GM19438 (cell line): ENCODE data around the gene SDF2L1.
"Not testable (repeated sequence)": the region's sequence is repeated elsewhere in the genome, so short reads cannot be mapped to it uniquely, and the experiment has no call there.

ENCODE experiments used
- ATAC-seq: cut with Tn5 transposase; IDR thresholded peaks from one replicate; pipeline ENCODE4 v1.9.1; 2021; ENCODE audit warnings: low read depth; ENCODE audit not compliant: unreplicated experiment

The SDF2L1 gene

DNA sequence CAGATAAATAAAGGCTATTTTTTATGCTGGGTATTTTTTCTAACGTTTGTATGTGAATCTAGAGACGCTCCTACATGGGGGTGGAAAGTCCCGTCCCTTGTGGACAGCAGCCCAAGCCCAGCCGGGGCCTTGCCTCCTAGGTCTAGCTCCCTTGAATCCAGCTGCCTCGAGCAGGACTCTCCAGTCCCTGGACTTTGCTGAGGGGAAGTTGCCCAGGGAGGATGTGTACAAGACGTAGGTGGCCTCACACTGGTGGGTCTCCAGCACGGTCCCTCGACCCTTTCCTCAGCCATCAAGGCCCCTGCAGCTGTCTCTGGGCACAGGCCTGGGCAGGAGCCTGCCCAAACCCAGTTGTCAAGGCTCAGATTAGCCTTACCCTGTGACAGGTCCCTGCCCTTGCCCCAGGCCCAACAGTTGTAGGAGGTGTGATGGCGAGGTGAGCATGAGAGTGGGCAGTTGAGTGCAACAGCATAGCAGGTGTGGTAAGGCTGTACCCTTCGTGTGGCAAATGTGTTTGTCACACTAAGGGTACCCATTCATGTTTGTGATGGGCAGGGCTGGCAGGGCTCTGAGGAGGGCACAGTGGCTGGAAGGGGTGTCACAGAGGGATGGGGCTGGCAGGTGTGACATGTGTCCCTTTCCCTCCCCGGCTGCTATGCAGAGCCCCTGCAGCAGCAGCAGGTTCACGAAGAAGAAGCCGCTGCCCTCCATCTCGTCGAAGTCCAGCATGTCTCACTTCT is 6.2 kb upstream of the SDF2L1 start:
- ATAC-seq, result no peak

DNA sequence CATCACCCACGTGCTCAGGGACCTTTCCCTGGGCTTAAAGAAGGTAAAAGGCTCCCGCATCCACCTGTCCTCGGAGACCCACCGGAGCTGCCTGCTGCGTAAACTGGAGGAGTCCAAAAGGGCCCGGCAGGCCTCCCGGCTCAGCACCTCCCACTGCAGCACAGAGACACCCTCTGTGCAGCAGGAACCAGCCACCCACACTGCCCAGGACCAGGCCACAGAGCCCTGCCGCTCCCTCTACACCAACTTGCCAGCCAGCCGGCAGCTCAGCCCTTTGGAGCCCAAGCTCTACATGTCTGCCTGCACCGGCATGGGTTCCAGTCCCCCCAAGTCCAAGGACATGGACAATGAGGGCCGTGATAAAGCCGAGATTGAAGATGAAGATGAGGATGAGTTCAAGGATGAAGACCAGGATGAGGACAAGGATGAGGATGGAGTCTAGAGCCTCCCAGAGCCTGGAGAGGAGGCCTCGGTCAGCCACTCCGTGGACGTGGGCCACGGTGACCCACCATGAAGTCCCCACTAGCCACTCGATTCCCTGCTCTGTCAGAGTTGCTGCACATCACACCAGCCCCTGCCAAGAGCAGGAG is 5.4 kb upstream of the SDF2L1 start:
- no peak for ATAC-seq

DNA sequence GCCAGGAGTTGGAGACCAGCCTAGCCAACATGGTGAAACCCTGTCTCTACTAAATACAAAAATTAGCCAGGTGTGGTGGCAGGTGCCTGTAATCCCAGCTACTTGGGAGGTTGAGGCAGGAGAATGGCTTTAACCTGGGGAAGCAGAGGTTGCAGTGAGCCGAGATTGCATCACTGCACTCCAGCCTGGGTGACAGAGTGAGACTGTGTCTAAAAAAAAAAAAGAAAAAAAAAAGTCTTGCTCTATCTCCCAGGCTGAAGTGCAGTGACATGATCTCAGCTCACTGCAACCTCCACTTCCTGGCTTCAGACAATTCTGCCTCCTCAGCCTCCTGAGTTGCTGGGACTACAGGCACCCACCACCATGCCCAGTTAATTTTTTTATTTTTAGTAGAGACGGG is 4.7 kb upstream of the SDF2L1 start:
- ATAC-seq, result not testable (repeated sequence)

DNA sequence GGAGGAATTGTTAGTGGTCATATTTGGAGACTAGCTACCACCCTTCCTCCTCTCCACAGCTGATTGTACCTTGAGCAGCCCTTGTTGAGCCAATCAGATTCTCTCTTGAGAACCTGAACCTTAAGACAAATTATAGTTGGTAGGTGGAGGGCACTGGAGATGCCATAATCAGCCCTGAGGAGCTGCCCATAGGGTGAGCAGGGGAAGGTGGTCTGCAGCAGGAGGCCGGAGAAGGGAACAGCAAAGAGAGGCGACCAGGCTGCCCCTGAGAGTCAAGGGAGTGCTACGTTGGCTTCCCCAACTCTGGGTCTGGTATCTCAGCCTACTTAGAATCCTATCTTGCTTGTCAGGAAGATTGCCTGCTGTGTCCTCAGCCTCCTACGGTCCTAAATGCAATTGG is 2.7 kb upstream of the SDF2L1 start:
- no peak for ATAC-seq

DNA sequence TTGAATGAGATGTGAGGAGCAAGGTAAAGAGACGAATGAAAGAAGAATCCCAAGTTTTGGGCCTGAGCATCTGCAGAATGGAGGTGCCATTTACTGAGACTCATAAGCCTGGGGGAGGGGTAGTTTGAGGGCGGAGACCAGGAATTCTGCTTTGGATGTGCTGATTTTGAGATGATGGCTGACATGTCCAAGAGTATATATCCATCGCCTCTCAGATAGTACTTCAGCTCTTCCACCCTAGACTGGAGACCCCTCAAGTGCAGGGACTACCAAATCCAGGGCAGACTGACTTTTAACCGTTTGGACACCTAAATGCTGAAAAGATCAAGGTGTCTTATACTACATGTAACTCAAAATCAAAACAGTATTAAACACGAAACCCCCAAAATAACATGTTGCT is 1.3 kb upstream of the SDF2L1 start:
- no peak for ATAC-seq

DNA sequence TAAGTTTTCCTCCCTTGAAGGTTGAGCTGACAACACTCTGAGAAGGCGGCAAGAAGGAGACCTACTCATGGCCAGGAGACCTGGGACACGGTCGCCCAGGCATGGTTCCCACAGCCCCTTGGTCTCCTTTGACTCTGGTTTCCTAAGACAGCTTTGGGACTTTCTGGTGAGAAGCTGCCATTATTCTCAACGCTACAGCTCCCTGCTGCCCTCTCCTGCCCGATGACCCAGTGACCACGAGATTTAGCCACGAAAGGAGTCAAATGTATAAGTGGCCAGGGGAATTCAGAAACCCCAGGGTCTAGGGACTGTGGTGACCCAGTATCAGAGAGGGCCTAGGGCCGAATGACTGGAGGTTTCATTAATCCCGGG is 699 bp upstream of the SDF2L1 start:
- peak; percentile 6 for ATAC-seq

DNA sequence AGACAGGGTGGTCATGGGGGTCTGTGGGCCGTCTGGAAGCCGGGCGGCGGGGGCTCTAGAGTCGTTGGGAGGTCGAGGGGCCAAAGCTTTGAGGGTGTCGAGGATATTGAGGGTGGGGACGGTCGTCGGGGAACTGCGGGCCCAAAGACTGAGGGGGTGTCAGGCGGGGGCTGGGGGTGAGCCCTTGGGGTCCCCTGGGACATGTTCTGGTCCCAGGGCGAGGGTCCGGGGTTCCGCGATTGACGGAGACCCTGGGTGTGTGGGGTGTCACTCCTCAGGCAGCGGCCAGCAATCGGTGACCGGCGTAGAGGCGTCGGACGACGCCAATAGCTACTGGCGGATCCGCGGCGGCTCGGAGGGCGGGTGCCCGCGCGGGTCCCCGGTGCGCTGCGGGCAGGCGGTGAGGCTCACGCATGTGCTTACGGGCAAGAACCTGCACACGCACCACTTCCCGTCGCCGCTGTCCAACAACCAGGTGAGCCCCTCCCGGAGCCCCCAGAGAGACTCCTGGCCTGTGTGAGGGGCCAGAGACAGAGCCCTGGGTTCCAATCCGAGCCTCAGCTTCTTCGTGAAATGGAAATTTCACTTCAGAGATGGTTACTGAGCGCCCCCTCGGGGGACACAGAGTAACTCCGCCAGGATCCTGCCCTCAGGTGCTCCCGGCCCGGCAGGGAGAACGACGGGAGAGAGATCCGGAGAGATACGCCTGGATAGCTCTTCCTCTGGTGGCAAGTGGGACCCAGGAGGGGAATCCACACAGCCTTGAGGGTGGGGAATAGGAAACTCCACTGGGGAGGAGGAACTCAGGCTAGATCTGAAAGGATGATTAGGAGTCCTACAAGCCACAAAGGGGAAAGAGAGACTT is 714 bp downstream of the SDF2L1 start:
- ATAC-seq, result peak; percentile 11

DNA sequence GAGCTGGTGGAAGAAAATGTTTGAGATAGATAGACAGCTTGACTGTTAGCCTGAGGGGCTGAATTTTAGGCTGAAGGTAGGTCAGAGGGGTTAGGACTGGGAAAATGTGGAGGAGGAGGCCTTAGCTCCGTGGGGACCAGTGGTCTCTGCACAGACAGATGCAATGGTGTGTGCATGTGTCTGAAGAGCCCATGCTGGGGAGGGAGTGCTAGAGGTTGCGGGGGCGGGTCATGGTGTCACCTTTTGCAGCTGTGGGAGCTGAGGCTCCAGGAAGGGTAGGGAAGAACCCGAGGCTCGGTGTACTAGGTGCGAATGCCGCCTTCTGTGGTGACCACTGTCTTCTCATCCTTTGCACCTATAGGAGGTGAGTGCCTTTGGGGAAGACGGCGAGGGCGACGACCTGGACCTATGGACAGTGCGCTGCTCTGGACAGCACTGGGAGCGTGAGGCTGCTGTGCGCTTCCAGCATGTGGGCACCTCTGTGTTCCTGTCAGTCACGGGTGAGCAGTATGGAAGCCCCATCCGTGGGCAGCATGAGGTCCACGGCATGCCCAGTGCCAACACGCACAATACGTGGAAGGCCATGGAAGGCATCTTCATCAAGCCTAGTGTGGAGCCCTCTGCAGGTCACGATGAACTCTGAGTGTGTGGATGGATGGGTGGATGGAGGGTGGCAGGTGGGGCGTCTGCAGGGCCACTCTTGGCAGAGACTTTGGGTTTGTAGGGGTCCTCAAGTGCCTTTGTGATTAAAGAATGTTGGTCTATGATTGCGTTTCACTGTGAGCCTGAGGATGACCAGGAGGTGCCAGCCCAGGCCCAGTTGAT is 1.6 kb downstream of the SDF2L1 start:
- ATAC-seq, result no peak

DNA sequence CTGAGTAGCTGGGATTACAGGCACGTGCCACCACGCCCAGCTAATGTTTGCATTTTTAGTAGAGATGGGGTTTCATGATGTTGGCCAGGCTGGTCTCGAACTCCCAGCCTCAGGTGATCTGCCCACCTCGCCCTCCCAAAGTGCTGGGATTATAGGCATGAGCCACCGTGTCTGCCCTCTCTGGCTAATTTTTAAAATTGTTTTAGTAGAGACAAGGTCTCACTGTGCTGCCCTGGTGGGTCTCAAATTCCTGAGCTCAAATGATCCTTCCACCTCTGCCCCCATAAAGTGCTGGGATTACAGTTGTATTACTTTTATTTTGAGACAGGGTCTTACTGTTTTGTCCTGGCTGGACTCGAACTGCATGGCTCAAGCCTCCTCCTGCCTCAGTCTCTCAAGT is 3.4 kb downstream of the SDF2L1 start:
- ATAC-seq, result not testable (repeated sequence)

DNA sequence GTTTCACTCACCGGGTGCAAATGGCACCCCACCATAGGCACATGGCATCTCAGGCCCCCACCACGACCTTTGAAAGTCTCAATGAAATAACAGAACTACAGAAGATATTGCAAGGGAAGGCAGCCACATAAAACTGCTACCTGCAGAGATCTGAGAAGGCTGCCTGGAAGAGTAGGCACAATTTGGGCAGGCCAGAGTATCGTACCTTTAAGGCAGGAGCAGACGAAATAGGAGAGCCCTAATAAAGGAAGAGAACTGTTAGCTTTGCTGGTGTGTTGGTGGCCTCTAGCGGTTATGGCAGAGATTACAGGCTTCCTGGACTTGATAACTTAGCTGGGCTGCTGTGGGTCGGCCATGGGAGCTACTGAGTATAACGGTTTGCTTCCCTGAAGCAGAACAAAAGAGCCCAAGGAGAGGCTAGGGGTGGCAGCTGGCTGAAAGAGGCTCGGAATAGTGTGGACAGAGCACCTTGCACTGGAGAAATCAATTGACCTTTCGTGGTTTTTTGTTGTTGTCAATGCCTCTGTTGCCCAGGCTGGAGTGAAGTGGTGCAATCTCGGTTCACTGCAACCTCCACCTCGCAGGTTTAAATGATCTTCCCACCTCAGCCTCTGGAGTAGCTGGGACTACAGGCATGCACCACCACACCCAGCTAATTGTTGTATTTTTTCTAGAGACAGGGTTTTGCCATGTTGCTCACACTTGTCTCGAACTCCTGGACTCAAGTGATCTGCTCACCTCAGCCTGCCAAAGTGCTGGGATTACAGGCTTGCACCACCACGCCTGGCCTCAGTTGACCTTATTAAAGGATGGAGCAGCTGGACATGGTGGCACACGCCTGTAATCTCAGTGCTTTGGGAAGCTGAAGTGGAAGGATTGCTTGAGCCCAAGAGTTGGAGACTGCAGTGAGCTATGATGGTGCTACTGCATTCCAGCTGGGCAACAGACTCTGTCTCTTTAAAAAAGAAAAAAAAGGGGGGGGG is 4.8 kb downstream of the SDF2L1 start:
- ATAC-seq, result no peak

DNA sequence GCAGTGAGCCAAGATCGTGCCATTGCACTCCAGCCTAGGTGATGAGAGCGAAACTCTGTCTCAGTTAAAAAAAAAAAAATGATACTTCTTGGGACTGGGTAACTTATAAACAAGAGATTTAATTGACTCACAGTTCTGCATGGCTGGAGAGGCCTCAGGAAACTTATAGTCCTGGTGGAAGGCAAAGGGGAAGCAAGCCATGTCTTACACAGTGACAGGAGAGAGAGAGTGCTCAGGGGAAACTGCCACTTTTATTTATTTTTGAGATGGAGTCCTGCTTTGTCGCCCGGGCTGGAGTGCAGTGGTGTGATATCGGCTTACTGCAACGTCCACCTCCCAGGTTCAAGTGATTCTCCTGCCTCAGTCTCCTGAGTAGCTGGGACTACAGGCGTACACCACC is 8.2 kb downstream of the SDF2L1 start:
- no peak for ATAC-seq

DNA sequence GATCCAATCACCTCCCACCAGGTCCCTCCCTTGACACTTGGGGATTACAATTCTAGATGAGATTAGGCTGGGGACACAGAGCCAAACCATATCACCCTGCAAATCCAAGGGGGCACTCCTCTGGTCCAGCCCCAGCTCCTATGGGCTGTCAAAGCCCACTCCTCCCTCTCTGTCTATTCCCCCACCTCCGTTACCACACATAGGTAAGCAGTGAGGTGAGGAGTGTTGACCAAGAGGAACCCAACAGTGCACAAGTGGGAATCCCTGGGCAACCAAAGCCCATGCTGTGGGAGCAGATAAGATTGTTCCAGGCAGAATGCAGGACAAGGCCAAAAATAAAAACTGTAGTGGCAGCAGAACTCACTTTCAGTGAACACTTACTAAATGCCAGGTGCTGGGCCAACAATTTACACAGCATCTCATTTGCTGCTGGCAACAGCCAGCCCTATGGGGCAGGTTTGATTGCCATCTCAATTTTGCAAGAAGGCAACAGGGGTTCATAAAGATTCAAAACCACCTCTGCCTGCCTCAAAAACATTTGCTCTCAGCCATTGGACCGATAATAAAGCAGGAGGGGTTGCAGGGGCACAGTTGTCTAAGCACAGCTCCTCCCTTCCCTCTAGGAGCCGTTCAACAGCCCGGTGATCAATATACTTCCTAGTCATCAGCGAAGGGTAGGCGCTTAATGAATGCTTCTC is 8.9 kb downstream of the SDF2L1 start:
- ATAC-seq, result no peak

DNA sequence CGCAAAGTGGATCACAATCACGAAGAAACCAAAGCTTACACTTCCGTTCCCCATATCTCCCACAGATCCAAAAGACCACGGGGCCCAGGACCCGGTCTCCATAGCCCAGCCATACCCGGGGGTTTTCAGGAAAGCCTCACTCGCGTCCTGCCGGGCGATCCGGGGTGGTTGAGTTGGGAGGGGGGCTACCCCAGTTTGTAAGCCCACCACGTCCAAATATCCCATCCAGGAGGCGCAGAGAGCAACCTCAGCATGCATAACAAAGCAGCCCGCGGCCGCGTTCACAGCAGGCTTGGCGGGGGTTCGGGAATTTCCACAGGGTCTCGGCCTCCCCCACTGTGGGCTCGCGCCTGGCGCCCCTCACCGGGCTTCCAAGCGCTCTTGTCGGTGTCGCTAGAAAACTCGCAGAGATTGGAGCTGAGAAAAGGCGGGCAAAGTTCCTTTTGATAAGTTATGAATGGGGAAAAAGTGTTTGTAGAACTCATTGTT is 9.5 kb downstream of the SDF2L1 start:
- peak; percentile 16 for ATAC-seq

DNA sequence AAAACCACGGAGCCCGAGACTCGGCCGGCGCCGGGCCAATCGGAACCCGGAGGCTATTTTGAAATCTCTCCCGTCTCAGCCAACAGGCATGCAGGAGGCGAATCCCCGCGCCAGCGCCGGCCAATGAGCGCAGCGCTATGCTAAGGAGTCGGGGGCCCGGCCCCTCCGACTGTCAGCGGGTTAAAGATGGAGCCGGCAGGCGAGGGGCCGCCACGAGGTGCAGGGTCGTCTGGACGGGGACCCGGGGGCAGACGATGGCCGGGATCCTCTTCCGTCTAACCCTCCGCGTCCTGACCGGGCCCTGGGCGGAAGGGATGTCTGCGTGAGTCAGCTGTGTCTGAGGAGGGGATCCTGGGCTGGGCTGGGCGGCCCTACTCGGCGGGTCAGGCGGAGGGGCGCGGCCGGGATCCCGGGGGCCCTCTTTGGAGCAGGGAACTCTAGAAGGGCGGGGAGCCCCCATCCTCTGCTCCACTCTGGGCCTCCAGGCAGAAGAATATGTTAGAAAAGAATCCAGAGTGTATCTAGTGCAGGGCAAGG is 10.0 kb downstream of the SDF2L1 start:
- peak; percentile 83 for ATAC-seq

DNA sequence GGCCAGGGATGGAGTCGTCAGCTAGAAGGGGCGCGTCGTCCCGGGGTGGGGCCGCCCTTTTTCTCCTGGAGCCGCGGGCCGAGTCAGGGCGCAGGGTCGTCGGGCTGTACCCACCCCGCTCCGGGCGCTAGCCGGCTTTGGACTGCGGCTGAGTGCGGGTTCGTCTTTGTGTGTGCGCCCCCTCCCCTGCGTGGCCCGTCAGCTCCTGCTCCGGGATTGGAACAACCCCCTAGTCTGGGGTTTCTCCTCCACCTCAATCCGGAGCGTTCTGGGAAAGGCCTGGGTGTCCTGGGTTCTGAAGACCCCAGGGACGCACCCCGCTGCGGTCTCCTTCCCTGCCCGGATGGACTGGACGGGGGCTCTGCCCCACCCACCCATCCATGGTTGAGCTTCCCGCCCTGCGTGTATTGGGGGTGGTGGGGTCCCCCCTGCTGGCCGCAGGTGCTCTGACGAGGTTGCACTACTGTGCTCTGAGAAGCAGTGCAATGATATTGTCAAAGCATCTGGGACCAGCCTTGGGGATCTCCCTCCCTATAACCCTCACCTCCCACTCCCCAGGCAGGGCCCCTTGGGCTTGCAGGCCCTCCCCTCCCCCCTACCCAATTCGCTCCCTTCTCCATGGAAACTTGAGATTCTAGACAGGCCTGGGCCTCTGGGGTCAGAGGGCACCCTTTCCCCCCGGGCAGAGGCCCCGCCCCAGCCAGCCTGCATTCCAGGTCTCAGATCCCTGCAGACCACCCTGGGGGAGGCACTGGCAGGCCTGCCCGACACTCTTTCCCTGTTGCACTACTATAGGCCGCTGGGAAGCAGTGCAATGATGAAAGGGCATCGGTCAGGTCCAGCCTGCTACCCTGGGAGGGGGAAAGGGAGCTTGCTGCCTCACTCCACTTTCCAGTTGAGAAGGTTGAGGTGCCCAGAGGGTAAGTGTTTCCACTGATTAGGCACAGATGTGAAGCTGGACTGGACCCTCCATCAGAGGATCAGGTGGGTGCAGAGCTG is 10.7 kb downstream of the SDF2L1 start:
- no peak for ATAC-seq

DNA sequence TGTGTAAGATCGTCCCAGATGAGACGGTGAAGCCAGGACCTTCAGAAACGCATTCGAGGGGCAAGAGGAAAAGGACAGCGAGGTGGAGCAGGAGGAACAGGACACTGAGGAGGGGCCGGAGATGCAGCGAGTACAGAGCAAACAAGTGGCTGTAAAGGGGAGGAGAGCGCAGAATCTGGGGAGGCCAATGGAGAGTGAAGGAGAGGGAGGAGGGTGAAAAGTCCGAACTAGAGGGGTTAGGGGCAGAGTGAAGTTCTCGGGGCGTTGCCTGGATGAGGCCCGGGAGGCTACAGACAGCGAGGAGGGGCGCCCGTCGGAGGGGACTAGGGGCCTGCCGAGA is 14.9 kb downstream of the SDF2L1 start:
- ATAC-seq, result no peak

DNA sequence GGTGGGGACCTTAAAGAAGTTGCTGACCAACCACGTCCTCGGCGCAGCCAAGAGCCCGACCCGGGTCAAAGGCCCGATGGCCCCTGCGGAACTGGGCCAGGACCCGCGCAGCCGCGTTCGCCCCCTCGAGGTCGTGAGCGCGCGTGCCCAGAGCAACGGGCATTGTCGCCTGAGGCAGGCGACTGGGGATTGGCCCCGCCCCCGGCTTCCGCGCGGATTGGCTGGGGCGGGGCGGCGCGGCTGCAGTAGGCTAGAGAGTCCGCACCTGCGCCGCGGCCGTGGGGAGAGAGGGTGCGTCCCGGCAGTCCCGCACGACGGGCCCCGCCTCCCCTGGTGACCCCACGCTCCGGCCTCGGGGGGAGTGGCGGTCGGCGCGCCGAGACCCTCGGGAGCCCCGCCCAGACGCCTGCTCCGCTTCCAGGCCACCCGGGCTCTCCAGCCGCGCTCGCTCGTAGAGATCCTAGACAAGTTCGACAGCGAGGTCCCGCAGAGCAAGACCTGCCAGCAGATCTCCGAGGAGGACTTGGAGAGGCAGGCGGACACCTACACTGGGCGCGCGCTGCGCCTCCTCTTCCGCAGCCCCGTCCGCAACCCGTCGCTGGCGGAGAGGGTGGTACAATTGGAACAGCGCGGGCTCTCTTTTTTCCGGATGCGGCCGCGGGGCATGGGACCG is 15.4 kb downstream of the SDF2L1 start:
- ATAC-seq, result no peak
